Loucy (cell line): ENCODE data around the gene ZCCHC10.

Experiments used
- EZH2phosphoT487 ChIP-seq: fragments of 200-600 bp; IDR thresholded peaks from 2 replicates; pipeline ENCODE4 v1.6.1; 2018; ENCODE audit warnings: antibody characterized with exemption, mild to moderate bottlenecking, moderate library complexity, borderline replicate concordance
- TF ChIP-seq, protein P1 (sequence below): fragments of 200-600 bp; sonication (generic); conservative IDR thresholded peaks from 2 replicates; pipeline ENCODE4 v1.5.1; 2014; ENCODE audit warnings: mild to moderate bottlenecking, antibody characterized with exemption, low read length

DNA sequence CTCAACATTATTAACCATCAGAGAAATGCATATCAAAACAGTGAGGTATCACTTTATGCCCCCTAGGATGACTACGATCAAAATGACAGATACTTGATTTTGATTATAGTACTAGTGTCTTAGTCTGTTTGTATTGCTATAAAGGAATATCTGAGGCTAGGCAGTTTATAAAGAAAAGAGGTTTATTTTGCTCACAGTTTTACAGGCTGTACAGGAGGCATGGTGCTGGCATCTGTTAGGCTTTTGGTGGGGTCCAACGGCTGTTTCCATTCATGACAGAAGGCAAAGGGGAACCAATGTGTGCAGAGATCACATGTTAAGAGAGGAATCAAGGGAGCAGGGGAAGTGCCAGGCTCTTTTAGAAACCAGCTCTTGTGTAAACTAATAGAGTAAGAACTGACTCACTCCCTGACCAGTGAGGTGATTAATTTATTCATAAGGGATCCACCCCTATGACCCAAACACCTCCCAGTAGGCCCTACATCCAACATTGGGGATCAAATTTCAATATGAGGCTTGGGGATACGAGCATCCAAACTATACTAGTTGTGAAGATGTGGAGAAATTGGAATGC lies 46.9 kb downstream of the ZCCHC10 start:
- TF ChIP-seq, protein P1, sequence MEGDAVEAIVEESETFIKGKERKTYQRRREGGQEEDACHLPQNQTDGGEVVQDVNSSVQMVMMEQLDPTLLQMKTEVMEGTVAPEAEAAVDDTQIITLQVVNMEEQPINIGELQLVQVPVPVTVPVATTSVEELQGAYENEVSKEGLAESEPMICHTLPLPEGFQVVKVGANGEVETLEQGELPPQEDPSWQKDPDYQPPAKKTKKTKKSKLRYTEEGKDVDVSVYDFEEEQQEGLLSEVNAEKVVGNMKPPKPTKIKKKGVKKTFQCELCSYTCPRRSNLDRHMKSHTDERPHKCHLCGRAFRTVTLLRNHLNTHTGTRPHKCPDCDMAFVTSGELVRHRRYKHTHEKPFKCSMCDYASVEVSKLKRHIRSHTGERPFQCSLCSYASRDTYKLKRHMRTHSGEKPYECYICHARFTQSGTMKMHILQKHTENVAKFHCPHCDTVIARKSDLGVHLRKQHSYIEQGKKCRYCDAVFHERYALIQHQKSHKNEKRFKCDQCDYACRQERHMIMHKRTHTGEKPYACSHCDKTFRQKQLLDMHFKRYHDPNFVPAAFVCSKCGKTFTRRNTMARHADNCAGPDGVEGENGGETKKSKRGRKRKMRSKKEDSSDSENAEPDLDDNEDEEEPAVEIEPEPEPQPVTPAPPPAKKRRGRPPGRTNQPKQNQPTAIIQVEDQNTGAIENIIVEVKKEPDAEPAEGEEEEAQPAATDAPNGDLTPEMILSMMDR, result no peak
- no peak for TF ChIP-seq EZH2phosphoT487
